ENCODE measurements around the gene RAD9A. TPM values are rescaled to one million over a fixed set of nuclear protein-coding genes. Genes with fewer than 3 reads are reported as not detected.
"Not testable (repeated sequence)": the region's sequence is repeated elsewhere in the genome, so short reads cannot be mapped to it uniquely, and the experiment has no call there.

Gene RAD9A
- total RNA-seq, 1 experiment from 2014 or later = 55.1 TPM

- no peaks in the 10 kb centered on the region for H3K27me3 Mint-ChIP-seq (ENCODE audit: insufficient read depth, unreplicated experiment)
- TF ChIP-seq CTCF (IDR thresholded peaks at IDR 0.05; ENCODE audit: insufficient read depth in 1 of 2, low read depth in 1 of 2, low read length in 1 of 2, severe bottlenecking in 1 of 2, unreplicated experiment in 1 of 2) = peak; percentile 41 to 58
- peaks cover 16% of the 10 kb centered on the region for H3K36me3 ChIP-seq (ENCODE audit: control insufficient read depth, insufficient read depth, low read length)
- ChIA-PET CTCF (interaction anchor here (0.5 to 2.5 kb wide), 35 partner anchors 9 to 546 kb away, joined by 3 to 73 read pairs (median 9); partner anchors contain the start of genes AIP, CARNS1, CLCF1 and CORO1B), POLR2A (interaction anchor here (0.6 to 2.8 kb wide), 30 partner anchors 10 to 326 kb away, joined by 3 to 63 read pairs (median 6); partner anchors contain the start of genes AIP, CORO1B, GSTP1 and KDM2A)
- peaks cover 48% of the 10 kb centered on the region for H3K36me3 Mint-ChIP-seq (ENCODE audit: insufficient read depth, unreplicated experiment)
- H3K27me3 ChIP-seq (replicated peaks; ENCODE audit: control insufficient read depth, insufficient read depth, low read length) = no peaks in the 10 kb centered on the region
- H3K9me3 ChIP-seq = no peaks in the 10 kb centered on the region
- intact Hi-C loops (cut with micrococcal nuclease; ENCODE audit: unreplicated experiment) = loop anchor here (1.0 to 5.0 kb wide), 5 partner anchors 20 to 106 kb away; partner anchors contain the start of genes AIP, CDK2AP2, PITPNM1 and RPS6KB2
- H3K4me1 Mint-ChIP-seq (ENCODE audit: low read depth, unreplicated experiment) = peaks cover 2% of the 10 kb centered on the region
- H3K4me3 ChIP-seq (ENCODE audit: low read depth, low read length) = peak within 1 kb of the TSS; percentile 69
- peak; percentile 94 to 98 for DNase-seq
- H3K27ac Mint-ChIP-seq (ENCODE audit: unreplicated experiment) = peak within 1 kb of the TSS; percentile 74
- H3K9me3 Mint-ChIP-seq (ENCODE audit: unreplicated experiment) = no peaks in the 10 kb centered on the region
- H3K4me1 ChIP-seq = peaks cover 14% of the 10 kb centered on the region
- peak within 1 kb of the TSS; percentile 75 for H3K4me3 Mint-ChIP-seq (ENCODE audit: unreplicated experiment)
- BruUV-seq (replicated peaks) = no TSS peak
Observed at GRCh38 chr11:67401495-67402191, 9.9 kb downstream of the RAD9A start, which contains the start of gene PPP1CA. TSS of gene PPP1CA (minus strand) at chr11:67401858. CDS start at chr11:67401782, 76 bp downstream.

- intact Hi-C loops (cut with micrococcal nuclease; ENCODE audit: unreplicated experiment) = loop anchor here (1.0 to 5.0 kb wide), 3 partner anchors 19 to 105 kb away; partner anchors contain the start of genes AIP, CDK2AP2 and PITPNM1
- BruUV-seq (replicated peaks) = TSS peak; percentile 44
- Histone ChIP-seq H3K4me1 (peaks cover 14% of the 10 kb centered on the region), H3K36me3 (ENCODE audit: control insufficient read depth, insufficient read depth, low read length) (peaks cover 15% of the 10 kb centered on the region)
- H3K4me3 ChIP-seq (ENCODE audit: low read depth, low read length); H3K4me3 Mint-ChIP-seq (ENCODE audit: unreplicated experiment); H3K9me3 Mint-ChIP-seq (ENCODE audit: unreplicated experiment); H3K9me3 ChIP-seq; H3K27me3 ChIP-seq (replicated peaks; ENCODE audit: control insufficient read depth, insufficient read depth, low read length); DNase-seq; H3K4me1 Mint-ChIP-seq (ENCODE audit: low read depth, unreplicated experiment); H3K27me3 Mint-ChIP-seq (ENCODE audit: insufficient read depth, unreplicated experiment): not testable (repeated sequence)
- POLR2A ChIA-PET = interaction anchor here (0.6 to 2.8 kb wide), 23 partner anchors 9 to 283 kb away, joined by 3 to 63 read pairs (median 6); partner anchors contain the start of genes AIP, GSTP1, KDM2A and POLD4
- Mint-ChIP-seq H3K36me3 (ENCODE audit: insufficient read depth, unreplicated experiment) (peaks cover 42% of the 10 kb centered on the region), H3K27ac (ENCODE audit: unreplicated experiment) (peak overlapping the region; percentile 74)
- CTCF ChIA-PET = interaction anchor here (0.5 to 2.5 kb wide), 30 partner anchors 10 to 546 kb away, joined by 3 to 73 read pairs (median 10); partner anchors contain the start of genes AIP, CARNS1, CLCF1 and CORO1B
Observed at GRCh38 chr11:67402192-67402839, 10.5 kb downstream of the RAD9A start.

- POLR2A ChIA-PET; DNase-seq; H3K27me3 ChIP-seq (replicated peaks; ENCODE audit: control insufficient read depth, insufficient read depth, low read length); BruUV-seq (replicated peaks); H3K9me3 ChIP-seq; H3K9me3 Mint-ChIP-seq (ENCODE audit: unreplicated experiment); H3K4me3 Mint-ChIP-seq (ENCODE audit: unreplicated experiment); H3K4me1 Mint-ChIP-seq (ENCODE audit: low read depth, unreplicated experiment); H3K27ac Mint-ChIP-seq (ENCODE audit: unreplicated experiment); H3K36me3 ChIP-seq (ENCODE audit: control insufficient read depth, insufficient read depth, low read length); H3K27me3 Mint-ChIP-seq (ENCODE audit: insufficient read depth, unreplicated experiment); H3K4me3 ChIP-seq (ENCODE audit: low read depth, low read length): not testable (repeated sequence)
- peaks cover 14% of the 10 kb centered on the region for H3K4me1 ChIP-seq
- CTCF ChIA-PET = interaction anchor here (0.7 kb wide), 1 partner anchor 38 kb away, joined by 4 read pairs; no protein-coding TSS in a partner anchor
- H3K36me3 Mint-ChIP-seq (ENCODE audit: insufficient read depth, unreplicated experiment) = peaks cover 36% of the 10 kb centered on the region
- intact Hi-C loops (cut with micrococcal nuclease; ENCODE audit: unreplicated experiment) = loop anchor here (5.0 kb wide), 2 partner anchors 79 to 104 kb away; partner anchors contain the start of genes AIP, CDK2AP2 and PITPNM1
Observed at GRCh38 chr11:67403085-67403484, 11.3 kb downstream of the RAD9A start.

All from Caco-2 (cell line).